Urinary bladder (tissue), 4 donors: ENCODE results near the gene ACCSL. TPM values are rescaled to one million over a fixed set of nuclear protein-coding genes. Genes with fewer than 3 reads are reported as not detected.

Experiments
- DNase-seq: peaks from one replicate; pipeline ENCODE4 v3.0.0-alpha.2; 2015; ENCODE audit errors: extremely low spot score
- H3K27ac ChIP-seq: one replicate; pipeline ENCODE4 v1.5.1; 2013; ENCODE audit warnings: low read depth, mild to moderate bottlenecking, moderate library complexity
- H3K36me3 ChIP-seq: one replicate; pipeline ENCODE4 v1.6.1; 2013; ENCODE audit warnings: mild to moderate bottlenecking, moderate library complexity; ENCODE audit not compliant: insufficient read depth
- H3K4me1 ChIP-seq: one replicate; pipeline ENCODE4 v1.6.1; 2013; ENCODE audit warnings: mild to moderate bottlenecking, moderate library complexity; ENCODE audit not compliant: insufficient read depth
- H3K4me3 ChIP-seq: one replicate; pipeline ENCODE4 v1.5.1; 2013; ENCODE audit warnings: low read depth, low read length
- WGBS: extraction: QIAGEN DNeasy Blood & Tissue Kit; methylation state at CpG from one replicate; pipeline ENCODE4 v1.1.7; 2013; 5-methylcytosine and 5-hydroxymethylcytosine counted together
- polyA plus RNA-seq: library from polyadenylated mRNA; stranded (reverse); fragments of 200-250 nt; gene quantifications from one replicate; pipeline ENCODE4 v1.2.3, GENCODE V29; 2013
- total RNA-seq: library from RNA; depleted of rRNA; stranded (reverse); fragments of >200 nt; gene quantifications from one replicate; pipeline ENCODE4 v1.2.3, GENCODE V29; 2014
- donor health status: healthy with polysubstance abuse.
- donor health status: healthy.

ACCSL gene
- total and polyA plus RNA-seq, 2 donors, result not detected

DNA sequence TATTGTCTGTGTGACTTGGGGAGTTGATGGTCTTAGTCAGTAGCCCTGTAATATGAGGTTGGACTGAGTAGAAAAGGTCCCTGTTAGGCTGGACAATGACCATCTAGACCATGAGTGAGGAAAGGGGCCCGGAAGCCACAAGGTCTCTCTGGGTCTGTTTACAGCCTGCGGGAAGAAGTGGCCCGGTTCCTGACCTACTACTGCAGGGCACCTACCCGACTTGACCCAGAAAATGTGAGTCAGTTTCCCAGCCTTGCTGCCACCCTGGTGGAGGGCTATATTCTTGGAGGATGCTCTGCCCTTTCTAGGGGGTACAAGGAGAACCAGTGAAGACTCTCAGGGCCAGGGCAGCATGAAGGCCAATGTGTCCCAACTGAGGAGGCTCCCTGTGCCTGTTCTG lies 3.4 kb downstream of the ACCSL start:
- H3K4me3 ChIP-seq, result no peak overlapping the region
- 94% methylated on average over 4 of the region's 4 CpGs for WGBS
- H3K36me3 ChIP-seq, result no peaks in the 10 kb centered on the region
- no peak for DNase-seq
- H3K4me1 ChIP-seq, result no peaks in the 10 kb centered on the region
- H3K27ac ChIP-seq, result no peak overlapping the region

- WGBS, result 76% methylated on average over 6 of the region's 6 CpGs
- Histone ChIP-seq H3K4me3 (no peak overlapping the region), H3K27ac (no peak overlapping the region), H3K36me3 (no peaks in the 10 kb centered on the region), H3K4me1 (no peaks in the 10 kb centered on the region)
- no peak for DNase-seq
Observed at GRCh38 chr11:44057340-44057739, 9.6 kb downstream of the ACCSL start.

DNA sequence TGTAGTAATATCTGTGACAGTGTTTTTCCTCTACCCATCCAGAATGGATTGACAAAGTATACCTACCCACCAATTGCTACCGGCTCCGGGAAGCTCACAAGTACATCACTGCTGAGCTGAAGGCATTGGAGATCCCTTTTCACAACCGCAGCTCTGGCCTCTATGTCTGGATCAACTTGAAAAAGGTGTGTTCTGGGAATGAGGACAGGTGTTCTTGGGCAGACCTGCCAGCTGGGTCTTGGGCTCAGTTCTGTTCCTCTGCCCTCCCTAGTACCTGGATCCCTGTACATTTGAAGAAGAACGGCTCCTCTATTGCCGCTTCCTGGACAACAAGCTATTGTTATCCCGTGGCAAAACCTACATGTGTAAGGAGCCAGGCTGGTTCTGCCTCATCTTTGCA lies 10.5 kb downstream of the ACCSL start:
- H3K36me3 ChIP-seq, result no peaks in the 10 kb centered on the region
- no peaks in the 10 kb centered on the region for H3K4me1 ChIP-seq
- no peak for DNase-seq
- no peak overlapping the region for H3K4me3 ChIP-seq
- no peak overlapping the region for H3K27ac ChIP-seq
- 90% methylated on average over 6 of the region's 6 CpGs for WGBS

DNA sequence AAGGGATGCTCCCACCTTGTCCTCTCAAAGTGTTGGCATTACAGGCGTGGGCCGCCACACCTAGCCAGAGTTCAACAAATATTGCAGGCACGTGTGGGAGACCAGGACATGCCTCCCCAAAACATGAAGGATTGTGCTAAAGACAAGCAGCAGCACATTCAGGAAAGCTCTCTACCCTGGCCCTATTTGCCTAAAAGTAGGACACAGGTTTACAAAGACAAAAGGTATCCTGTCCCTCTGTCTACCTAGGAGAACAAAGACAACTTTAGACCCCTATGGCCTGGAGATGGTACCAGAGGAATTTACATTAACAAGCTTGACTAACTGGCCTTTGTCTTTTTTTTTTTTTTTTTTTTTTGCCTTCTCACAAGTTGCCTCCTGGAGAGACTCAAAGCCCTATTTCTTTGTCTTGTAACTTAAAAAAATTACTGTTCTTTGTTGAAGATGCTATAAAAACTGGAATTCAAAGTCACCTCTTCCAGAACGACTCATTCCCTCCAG lies 17.4 kb downstream of the ACCSL start:
- Histone ChIP-seq H3K4me3 (peak overlapping the region; percentile 85), H3K27ac (no peak overlapping the region), H3K36me3 (no peaks in the 10 kb centered on the region), H3K4me1 (no peaks in the 10 kb centered on the region)
- DNase-seq, result peak; percentile 4
- 68% methylated on average over 4 of the region's 4 CpGs for WGBS

DNA sequence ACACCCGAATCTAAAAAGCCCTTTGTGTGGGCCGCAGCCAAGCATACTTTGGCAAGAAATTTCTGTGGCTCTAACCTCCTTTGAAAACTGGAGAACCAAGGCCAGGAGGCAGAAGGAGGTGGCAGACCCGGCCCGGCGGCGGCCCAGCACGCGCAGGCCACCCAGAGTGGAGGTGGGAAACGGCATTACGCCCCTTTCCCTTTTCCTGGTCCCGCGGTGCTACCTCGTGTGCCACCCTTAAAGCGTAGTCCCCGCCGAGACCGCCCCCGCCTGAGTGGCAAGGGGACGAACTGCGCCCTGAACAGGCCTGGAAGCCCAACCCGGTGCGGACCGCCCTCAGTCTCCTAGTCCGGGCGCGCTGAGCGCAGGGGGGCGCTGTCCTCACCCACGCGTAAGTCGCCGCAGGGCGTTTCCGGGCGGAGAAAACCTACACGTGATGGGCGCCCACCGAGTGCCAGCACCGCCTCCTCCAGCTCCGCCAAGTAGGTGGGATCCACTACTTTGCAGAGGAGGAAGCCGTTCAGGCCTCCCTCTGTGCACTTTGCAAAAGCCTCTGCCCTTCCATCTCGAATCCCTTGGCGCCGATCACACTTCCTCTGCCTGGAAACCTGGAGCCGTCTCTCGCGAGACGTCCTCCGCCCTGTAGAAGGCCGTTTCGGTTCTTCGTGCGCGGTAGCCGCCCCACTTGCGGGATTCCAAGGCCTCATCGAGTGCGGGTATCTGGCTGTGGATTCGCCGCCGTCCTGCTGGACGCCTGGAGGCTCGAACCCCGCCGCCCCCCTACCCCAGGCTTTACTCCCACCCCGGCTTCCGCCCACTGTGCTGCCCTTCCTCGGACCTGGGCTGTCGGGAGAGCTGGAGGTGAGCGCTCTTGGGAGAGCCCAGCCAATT lies 18.3 kb downstream of the ACCSL start, which contains the start of gene ACCS:
TSS of gene ACCS (plus strand) at position 430 of the 891 bp plus-strand sequence. CDS start 1,358 bp downstream, outside the sequence.
- WGBS, result under 1% methylated on average over 70 of the region's 70 CpGs
- H3K4me1 ChIP-seq, result no peaks in the 10 kb centered on the region
- H3K4me3 ChIP-seq, result peak within 1 kb of the TSS; percentile 85
- DNase-seq, result peak; percentile 77
- peaks cover 1% of the 10 kb centered on the region for H3K36me3 ChIP-seq
- H3K27ac ChIP-seq, result peak within 1 kb of the TSS; percentile 97

DNA sequence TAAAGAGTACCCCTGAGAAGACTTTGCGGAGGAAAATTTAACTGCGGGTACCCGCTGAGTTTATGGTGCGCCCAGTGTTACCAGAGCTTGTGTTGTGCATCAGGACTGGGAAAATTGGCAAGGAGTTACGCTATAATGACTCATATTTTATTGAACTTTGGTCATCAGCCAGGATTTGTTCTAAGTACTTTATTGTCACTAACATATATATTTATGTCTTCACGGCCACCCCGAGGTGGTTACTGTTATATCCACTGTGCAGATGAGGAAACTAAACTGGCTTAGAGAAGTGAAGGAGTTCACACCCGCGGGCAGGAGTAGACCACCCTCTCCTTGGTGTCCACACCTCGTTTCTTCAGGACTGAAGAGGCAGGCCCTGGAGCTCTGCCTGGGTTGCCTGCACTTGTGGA lies 19.0 kb downstream of the ACCSL start:
- peaks cover 3% of the 10 kb centered on the region for H3K36me3 ChIP-seq
- peak overlapping the region; percentile 85 for H3K4me3 ChIP-seq
- no peaks in the 10 kb centered on the region for H3K4me1 ChIP-seq
- peak overlapping the region; percentile 97 for H3K27ac ChIP-seq
- DNase-seq, result no peak
- WGBS, result 27% methylated on average over 10 of the region's 10 CpGs

- Histone ChIP-seq H3K27ac (no peak overlapping the region), H3K4me1 (no peaks in the 10 kb centered on the region), H3K4me3 (peak overlapping the region; percentile 85), H3K36me3 (peaks cover 3% of the 10 kb centered on the region)
- WGBS, result 81% methylated on average over 5 of the region's 5 CpGs
- DNase-seq, result no peak
Observed at GRCh38 chr11:44067266-44067665, 19.5 kb downstream of the ACCSL start.

GRCh38 chr11:44068180-44068579 lies 20.4 kb downstream of the ACCSL start:
- no peak for DNase-seq
- peaks cover 3% of the 10 kb centered on the region for H3K36me3 ChIP-seq
- over 99% methylated on average over 2 of the region's 2 CpGs for WGBS

GRCh38 chr11:44071157-44071556 lies 23.4 kb downstream of the ACCSL start:
- Histone ChIP-seq H3K27ac (no peak overlapping the region), H3K36me3 (peaks cover 3% of the 10 kb centered on the region), H3K4me1 (no peaks in the 10 kb centered on the region), H3K4me3 (no peak overlapping the region)
- DNase-seq, result no peak
- WGBS, result 87% methylated on average over 3 of the region's 3 CpGs

More at GRCh38 chr11:44068180-44068579, 20.4 kb downstream of the ACCSL start:
- Histone ChIP-seq H3K4me1 (no peaks in the 10 kb centered on the region), H3K4me3 (no peak overlapping the region), H3K27ac (no peak overlapping the region)

DNA sequence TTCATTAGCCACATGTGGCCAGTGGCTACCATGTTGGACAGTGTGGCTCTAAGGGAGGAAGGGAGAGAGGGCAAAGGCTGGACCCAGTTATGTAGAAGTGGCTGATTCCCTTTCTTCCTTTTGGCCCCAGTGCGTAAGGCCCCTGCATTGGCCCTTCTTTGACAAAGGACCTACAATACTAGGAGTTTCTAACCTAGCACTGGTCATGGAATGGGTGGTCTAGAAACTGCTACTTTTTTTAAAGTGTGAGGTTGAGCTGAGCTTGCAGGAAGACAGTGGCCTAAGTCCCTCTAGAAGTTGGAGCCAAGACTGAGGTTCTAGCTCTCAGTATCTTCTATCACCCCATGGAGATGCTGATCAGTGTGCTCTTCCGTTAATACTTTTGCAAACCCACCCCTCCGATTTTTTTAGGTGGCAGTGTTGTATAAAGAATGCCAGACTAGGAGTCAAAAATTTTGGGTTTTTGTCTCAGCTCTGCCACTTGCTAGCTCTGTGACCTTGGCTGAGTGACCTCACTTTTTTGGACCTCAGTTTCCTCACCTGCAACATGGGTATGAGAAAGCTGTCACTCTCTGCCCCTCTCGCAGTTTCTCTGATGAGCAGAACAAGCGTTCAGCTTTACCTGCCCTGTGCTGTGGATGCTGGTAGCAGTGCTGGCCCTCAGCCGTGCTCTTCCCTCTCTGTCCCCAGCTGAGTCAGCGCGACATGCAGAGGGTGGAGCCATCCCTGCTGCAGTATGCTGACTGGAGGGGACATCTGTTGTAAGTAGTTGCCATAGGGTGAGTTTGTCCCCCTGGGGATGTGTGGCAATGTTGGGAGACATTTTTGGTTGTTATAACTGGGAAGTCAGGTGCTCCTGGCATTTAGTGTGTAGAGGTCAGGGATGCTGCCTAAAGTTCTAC lies 25.2 kb downstream of the ACCSL start:
- Histone ChIP-seq H3K4me1 (no peaks in the 10 kb centered on the region), H3K36me3 (peaks cover 5% of the 10 kb centered on the region), H3K27ac (no peak overlapping the region), H3K4me3 (no peak overlapping the region)
- no peak for DNase-seq
- WGBS, result 90% methylated on average over 8 of the region's 8 CpGs

GRCh38 chr11:44078794-44079193 lies 31.0 kb downstream of the ACCSL start:
- Histone ChIP-seq H3K36me3 (peaks cover 4% of the 10 kb centered on the region), H3K27ac (no peak overlapping the region), H3K4me1 (no peaks in the 10 kb centered on the region), H3K4me3 (no peak overlapping the region)
- DNase-seq, result no peak
- WGBS, result 93% methylated on average over 5 of the region's 5 CpGs

DNA sequence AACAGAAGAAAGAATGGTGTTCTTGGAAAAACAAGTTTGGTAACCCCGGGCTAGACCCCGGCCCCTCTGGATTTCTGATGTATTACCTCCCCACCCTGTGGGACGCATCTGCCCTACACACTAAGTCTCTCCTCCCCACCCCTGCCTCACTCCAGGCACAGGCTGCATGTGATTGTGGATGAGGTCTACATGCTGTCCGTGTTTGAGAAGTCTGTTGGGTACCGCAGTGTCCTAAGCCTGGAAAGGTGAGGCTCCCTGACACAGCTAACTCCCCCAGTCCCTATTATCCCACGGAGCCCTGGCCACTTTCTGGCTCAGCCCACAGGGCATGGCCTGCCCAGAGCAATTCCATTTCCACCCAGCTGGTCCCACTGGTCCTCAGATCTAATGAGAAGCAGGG lies 31.6 kb downstream of the ACCSL start:
- DNase-seq, result no peak
- no peaks in the 10 kb centered on the region for H3K4me1 ChIP-seq
- H3K27ac ChIP-seq, result no peak overlapping the region
- WGBS, result 89% methylated on average over 6 of the region's 6 CpGs
- H3K4me3 ChIP-seq, result no peak overlapping the region
- peaks cover 4% of the 10 kb centered on the region for H3K36me3 ChIP-seq

DNA sequence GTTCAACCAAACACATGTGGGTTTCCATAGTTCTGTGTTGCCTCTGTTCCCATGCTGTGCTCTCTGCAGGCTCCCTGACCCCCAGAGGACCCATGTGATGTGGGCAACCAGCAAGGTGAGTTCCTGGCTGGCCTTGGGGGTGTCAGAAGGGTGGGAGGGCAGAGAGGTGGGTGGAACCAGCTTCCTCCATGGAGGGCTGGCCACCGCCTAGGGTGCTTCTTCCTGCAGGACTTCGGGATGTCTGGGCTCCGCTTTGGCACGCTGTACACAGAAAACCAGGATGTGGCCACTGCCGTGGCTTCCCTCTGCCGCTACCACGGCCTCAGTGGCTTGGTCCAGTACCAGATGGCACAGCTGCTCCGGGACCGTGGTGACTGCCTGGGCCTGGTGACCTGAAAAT lies 33.2 kb downstream of the ACCSL start:
- Histone ChIP-seq H3K36me3 (peaks cover 4% of the 10 kb centered on the region), H3K4me3 (no peak overlapping the region), H3K4me1 (no peaks in the 10 kb centered on the region), H3K27ac (no peak overlapping the region)
- no peak for DNase-seq
- 97% methylated on average over 9 of the region's 9 CpGs for WGBS
